ENCODE results near the gene USP9X.

GRCh38 chrX:41273638-41274037, 188.4 kb downstream of the USP9X start:
- TF ChIP-seq CTCF (IDR thresholded peaks at IDR 0.05; ENCODE audit: poor library complexity) (no peak), EZH2phosphoT487 (IDR thresholded peaks at IDR 0.05; ENCODE audit: low read depth, severe bottlenecking, unreplicated experiment) (no peak), EZH2 (IDR thresholded peaks at IDR 0.05; ENCODE audit: borderline replicate concordance) (no peak)
